ENCODE measurements around the gene CCDC97. TPM values are rescaled to one million over a fixed set of nuclear protein-coding genes. Genes with fewer than 3 reads are reported as not detected.

Gene CCDC97
- total RNA-seq, 1 donor from 2014 or later, result 18.1 TPM

- Histone ChIP-seq H3K9me3 (ENCODE audit: insufficient read depth, low read depth, low read length) (no peaks in the 10 kb centered on the region), H3K27ac (ENCODE audit: low read depth, low read length) (peak overlapping the region; percentile 59), H3K79me2 (ENCODE audit: insufficient read depth, low read length) (peaks cover 58% of the 10 kb centered on the region), H3K4me3 (ENCODE audit: insufficient read depth, low read depth, low read length) (peak overlapping the region; percentile 85), H3K27me3 (ENCODE audit: insufficient read depth, low read length) (no peaks in the 10 kb centered on the region), H2AFZ (ENCODE audit: low read depth, low read length) (peak overlapping the region; percentile 38), H3K36me3 (ENCODE audit: insufficient read depth, low read length) (peaks cover 6% of the 10 kb centered on the region), H4K20me1 (ENCODE audit: insufficient read depth, low read length) (peaks cover 60% of the 10 kb centered on the region), H3K4me1 (ENCODE audit: insufficient read depth, low read length) (peaks cover 6% of the 10 kb centered on the region), H3K9ac (ENCODE audit: low read length) (peak overlapping the region; percentile 94), H3K4me2 (ENCODE audit: low read length) (peak overlapping the region; percentile 99)
- Mint-ChIP-seq H3K9me3 (ENCODE audit: unreplicated experiment) (no peaks in the 10 kb centered on the region), H3K4me1 (ENCODE audit: low read depth, unreplicated experiment) (peaks cover 15% of the 10 kb centered on the region), H3K4me3 (ENCODE audit: unreplicated experiment) (peak overlapping the region; percentile 97), H3K27me3 (ENCODE audit: low read depth, unreplicated experiment) (no peaks in the 10 kb centered on the region), H3K27ac (ENCODE audit: unreplicated experiment) (peak overlapping the region; percentile 89), H3K36me3 (ENCODE audit: low read depth, unreplicated experiment) (peaks cover 26% of the 10 kb centered on the region)
- no peak for FAIRE-seq
- no peak for TF ChIP-seq CTCF (IDR thresholded peaks at IDR 0.05; ENCODE audit: insufficient read depth, low read depth, low read length)
- TF ChIP-seq EZH2 (IDR thresholded peaks at IDR 0.05; ENCODE audit: insufficient read depth, low read length), result no peak
- DNase-seq (ENCODE audit: low read depth), result peak; percentile 46
These were observed 41.6 kb downstream of the CCDC97 start for GRCh38 chr19:41351339-41352245.

- Mint-ChIP-seq H3K27ac (ENCODE audit: unreplicated experiment) (peak overlapping the region; percentile 89), H3K36me3 (ENCODE audit: low read depth, unreplicated experiment) (peaks cover 28% of the 10 kb centered on the region), H3K4me3 (ENCODE audit: unreplicated experiment) (peak overlapping the region; percentile 97), H3K4me1 (ENCODE audit: low read depth, unreplicated experiment) (peaks cover 14% of the 10 kb centered on the region), H3K27me3 (ENCODE audit: low read depth, unreplicated experiment) (no peaks in the 10 kb centered on the region), H3K9me3 (ENCODE audit: unreplicated experiment) (no peaks in the 10 kb centered on the region)
- TF ChIP-seq EZH2 (IDR thresholded peaks at IDR 0.05; ENCODE audit: insufficient read depth, low read length), result no peak
- TF ChIP-seq CTCF (IDR thresholded peaks at IDR 0.05; ENCODE audit: insufficient read depth, low read depth, low read length), result no peak
- Histone ChIP-seq H3K4me1 (ENCODE audit: insufficient read depth, low read length) (peaks cover 6% of the 10 kb centered on the region), H2AFZ (ENCODE audit: low read depth, low read length) (no peak overlapping the region), H3K79me2 (ENCODE audit: insufficient read depth, low read length) (peaks cover 54% of the 10 kb centered on the region), H3K9ac (ENCODE audit: low read length) (peak overlapping the region; percentile 94), H3K4me2 (ENCODE audit: low read length) (peak overlapping the region; percentile 99), H3K4me3 (ENCODE audit: insufficient read depth, low read depth, low read length) (peak overlapping the region; percentile 85), H3K27me3 (ENCODE audit: insufficient read depth, low read length) (no peaks in the 10 kb centered on the region), H3K27ac (ENCODE audit: low read depth, low read length) (peak overlapping the region; percentile 59), H4K20me1 (ENCODE audit: insufficient read depth, low read length) (peaks cover 60% of the 10 kb centered on the region), H3K36me3 (ENCODE audit: insufficient read depth, low read length) (peaks cover 6% of the 10 kb centered on the region), H3K9me3 (ENCODE audit: insufficient read depth, low read depth, low read length) (no peaks in the 10 kb centered on the region)
- no peak for DNase-seq (ENCODE audit: low read depth)
- FAIRE-seq, result no peak
These were observed 42.3 kb downstream of the CCDC97 start for GRCh38 chr19:41352279-41352608.
